DOHH2 (cell line): Measurements from ENCODE around the gene NEK11.

Experiments
- EZH2phosphoT487 ChIP-seq: fragments of 200-600 bp; sonication (generic); IDR thresholded peaks from 2 replicates; pipeline ENCODE4 v1.6.1; 2017; ENCODE audit warnings: borderline replicate concordance, mild to moderate bottlenecking, antibody characterized with exemption, low read length, moderate library complexity, mixed read lengths
- TF ChIP-seq, protein P1 (sequence below): fragments of 200-600 bp; sonication (generic); IDR thresholded peaks from one replicate; pipeline ENCODE4 v1.5.1; 2014; ENCODE audit warnings: antibody characterized with exemption, mild to moderate bottlenecking, low read depth, low read length; ENCODE audit not compliant: poor library complexity, severe bottlenecking

GRCh38 chr3:131217296-131217741 is 190.6 kb downstream of the NEK11 start:
- TF ChIP-seq, protein P1, sequence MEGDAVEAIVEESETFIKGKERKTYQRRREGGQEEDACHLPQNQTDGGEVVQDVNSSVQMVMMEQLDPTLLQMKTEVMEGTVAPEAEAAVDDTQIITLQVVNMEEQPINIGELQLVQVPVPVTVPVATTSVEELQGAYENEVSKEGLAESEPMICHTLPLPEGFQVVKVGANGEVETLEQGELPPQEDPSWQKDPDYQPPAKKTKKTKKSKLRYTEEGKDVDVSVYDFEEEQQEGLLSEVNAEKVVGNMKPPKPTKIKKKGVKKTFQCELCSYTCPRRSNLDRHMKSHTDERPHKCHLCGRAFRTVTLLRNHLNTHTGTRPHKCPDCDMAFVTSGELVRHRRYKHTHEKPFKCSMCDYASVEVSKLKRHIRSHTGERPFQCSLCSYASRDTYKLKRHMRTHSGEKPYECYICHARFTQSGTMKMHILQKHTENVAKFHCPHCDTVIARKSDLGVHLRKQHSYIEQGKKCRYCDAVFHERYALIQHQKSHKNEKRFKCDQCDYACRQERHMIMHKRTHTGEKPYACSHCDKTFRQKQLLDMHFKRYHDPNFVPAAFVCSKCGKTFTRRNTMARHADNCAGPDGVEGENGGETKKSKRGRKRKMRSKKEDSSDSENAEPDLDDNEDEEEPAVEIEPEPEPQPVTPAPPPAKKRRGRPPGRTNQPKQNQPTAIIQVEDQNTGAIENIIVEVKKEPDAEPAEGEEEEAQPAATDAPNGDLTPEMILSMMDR: no peak
- TF ChIP-seq EZH2phosphoT487: no peak
